HG03045 (cell line): ENCODE results near the gene GALR3.

Source experiments
- ATAC-seq: cut with Tn5 transposase; IDR thresholded peaks from one replicate; pipeline ENCODE4 v1.9.1; 2021; ENCODE audit warnings: mild to moderate bottlenecking, moderate library complexity; ENCODE audit not compliant: unreplicated experiment

Gene GALR3

GRCh38 chr22:37802310-37803194 lies 20.6 kb upstream of the GALR3 start:
- ATAC-seq: no peak

DNA sequence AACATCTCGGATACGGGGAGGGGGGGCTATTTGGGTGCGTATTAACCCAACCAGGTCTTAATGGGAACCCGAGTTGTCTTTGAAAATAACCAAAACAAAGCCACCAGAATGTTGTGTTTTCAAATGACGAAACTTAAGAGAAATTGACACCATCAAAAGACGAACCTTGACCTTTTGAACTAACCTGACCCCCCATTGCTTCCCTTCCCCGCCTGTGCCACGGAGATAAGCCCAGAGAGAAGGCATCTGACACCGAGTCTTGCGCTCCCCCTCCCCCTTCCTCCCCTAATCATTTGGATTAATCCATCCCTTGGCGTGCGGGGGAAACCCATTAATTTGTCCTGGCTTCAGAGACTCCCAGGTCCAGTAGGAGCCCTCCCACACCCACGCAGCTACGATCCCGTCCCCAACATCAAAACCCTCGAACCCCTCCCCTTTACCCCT lies 20.0 kb upstream of the GALR3 start:
- ATAC-seq: no peak

GRCh38 chr22:37803639-37804351 lies 19.4 kb upstream of the GALR3 start:
- ATAC-seq: no peak

DNA sequence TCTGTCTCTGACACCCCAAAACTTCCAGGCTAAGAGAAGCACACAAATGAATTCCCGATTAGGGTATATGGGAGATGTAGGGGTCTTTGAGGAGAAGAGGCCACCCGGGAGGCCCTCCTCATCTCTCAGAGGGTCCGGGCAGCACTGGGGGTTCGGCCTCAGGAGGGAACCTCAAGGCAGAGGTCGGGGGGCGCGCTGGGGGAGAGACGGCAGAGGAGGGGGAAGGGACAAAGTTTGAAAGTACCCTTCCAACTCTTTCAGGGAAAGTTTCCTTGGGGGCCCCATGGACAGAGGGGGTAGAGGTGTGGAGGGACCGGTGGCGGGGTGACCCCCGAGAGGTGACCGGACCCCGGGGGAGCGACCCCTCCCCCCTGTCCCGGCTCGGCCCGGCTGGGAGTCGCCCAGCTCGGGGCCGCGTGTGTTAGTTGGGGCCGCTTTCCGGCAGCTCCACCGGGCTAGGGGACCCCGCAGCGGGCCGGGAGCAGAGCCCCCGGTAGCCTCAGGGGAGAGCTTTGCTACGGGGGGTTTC lies 18.8 kb upstream of the GALR3 start:
- ATAC-seq: no peak

- ATAC-seq: no peak
Observed at GRCh38 chr22:37804881-37805809, 18.0 kb upstream of the GALR3 start.

- ATAC-seq: no peak
Observed at GRCh38 chr22:37805810-37806277, 17.3 kb upstream of the GALR3 start.

GRCh38 chr22:37806409-37807333 lies 16.5 kb upstream of the GALR3 start:
- no peak for ATAC-seq

DNA sequence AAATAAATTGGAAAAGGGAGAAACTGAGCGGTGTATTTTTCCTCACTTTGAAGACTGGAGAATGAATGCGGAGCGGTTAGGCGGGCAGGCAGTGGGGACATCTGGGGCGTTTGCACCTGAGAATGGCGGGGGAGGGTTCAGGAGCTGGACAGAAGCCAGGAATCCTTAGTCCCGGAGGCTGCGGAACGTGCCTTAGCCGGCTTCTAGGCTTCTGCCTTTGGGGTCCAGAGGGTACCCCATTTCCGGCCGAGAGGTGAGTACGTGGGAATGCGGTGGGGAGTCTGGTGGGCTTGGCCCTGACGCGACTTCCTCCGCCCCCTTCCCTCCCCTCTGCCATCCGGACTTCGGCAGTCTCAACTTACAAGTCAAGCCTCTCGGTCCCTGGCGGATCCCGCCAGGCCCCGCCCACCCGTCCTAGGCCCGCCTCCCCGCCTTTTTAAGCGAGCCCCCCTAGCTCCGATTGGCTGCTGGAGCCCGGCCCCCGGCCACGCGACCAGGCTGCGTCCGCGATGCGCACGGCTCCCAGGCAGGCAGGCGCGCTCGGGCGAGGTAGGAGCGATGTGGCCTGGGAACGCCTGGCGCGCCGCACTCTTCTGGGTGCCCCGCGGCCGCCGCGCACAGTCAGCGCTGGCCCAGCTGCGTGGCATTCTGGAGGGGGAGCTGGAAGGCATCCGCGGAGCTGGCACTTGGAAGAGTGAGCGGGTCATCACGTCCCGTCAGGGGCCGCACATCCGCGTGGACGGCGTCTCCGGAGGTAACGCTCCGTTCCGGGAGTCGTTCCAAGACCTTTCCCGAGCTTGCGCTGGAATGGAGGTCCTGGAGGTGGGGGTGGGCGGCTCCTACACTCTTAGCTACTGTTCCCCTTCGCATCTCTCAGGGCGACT lies 15.5 kb upstream of the GALR3 start, which contains the start of gene GCAT:
Gene GCAT, plus strand, starts transcription at position 525 of the 884 bp plus-strand sequence. Its CDS starts 34 bp downstream, at position 559.
- ATAC-seq: peak; percentile 81

DNA sequence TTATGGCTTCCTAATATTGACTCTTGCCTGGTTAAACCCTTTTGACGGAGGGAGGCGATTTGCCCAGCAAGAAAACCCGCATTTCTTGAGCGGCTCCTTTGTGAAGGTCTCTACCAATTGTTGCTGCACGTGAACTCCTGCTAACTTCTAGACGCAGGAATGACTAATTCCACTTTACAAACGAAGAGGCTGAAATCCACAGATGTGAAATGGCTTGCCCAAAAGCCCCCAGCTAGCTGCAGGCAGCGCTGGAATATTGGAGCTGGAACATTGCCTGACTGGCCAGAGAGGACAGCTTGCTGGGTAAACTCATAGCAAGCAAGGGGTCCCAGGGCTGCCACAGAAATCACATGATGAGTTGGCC lies 14.9 kb upstream of the GALR3 start:
- no peak for ATAC-seq

GRCh38 chr22:37809672-37810333 lies 13.4 kb upstream of the GALR3 start:
- ATAC-seq: no peak

DNA sequence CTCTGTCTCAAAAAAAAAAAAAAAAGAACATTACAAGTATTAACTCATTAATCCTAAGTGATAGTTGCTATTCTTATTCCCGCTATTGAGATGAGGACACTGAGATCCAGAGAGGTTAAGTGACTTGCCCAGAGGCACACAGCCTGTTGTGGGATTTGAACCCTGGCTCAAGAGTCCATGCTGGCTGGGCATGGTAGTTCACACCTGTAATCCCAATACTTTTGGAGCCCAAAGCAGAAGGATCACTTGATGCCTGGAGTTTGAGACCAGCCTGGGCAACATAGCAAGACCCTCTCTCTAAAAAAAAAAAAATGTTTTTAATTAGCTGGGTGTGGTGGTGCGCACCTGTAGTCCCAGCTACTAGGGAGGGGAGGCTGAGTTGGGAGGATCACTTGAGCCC lies 11.3 kb upstream of the GALR3 start:
- ATAC-seq: no peak

GRCh38 chr22:37812869-37813678 lies 10.1 kb upstream of the GALR3 start:
- no peak for ATAC-seq

DNA sequence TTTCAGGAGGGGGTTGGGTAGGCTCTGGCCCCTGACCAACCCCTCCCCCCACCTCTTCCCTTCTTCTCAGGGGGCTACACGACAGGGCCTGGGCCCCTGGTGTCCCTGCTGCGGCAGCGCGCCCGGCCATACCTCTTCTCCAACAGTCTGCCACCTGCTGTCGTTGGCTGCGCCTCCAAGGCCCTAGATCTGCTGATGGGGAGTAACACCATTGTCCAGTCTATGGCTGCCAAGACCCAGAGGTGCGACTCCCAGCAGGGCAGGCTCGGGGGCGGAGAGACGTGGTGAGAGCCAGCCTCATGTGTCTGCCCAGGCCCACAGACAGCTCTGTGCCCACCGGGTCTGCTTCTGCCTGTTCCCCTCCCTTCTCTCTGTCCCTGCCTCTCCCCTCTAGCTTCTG lies 7.6 kb upstream of the GALR3 start:
- ATAC-seq: no peak

DNA sequence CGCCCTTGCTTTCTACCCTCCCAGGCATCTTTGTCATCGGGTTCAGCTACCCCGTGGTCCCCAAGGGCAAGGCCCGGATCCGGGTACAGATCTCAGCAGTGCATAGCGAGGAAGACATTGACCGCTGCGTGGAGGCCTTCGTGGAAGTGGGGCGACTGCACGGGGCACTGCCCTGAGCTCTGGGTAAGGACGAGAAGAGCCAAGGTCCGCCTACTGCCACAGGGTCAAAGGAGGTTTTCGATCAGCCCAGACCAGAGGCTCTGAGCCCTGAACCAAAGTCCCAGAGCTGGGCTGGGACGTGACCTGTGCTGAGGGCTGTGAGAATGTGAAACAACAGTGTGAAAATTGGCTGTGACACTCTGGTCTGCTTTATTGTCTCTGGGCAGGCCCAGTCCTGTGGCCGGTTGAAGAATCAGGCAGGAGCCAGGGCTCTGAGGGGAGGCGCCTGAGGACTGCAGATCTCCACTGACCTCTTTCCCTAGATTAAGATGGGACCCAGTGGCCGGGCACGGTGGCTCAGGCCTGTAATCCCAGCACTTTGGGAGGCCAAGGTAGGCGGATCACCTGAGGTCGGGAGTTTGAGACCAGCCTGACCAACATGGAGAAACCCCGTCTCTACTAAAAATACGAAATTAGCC lies 6.5 kb upstream of the GALR3 start:
- ATAC-seq: no peak

- no peak for ATAC-seq
Observed at GRCh38 chr22:37817705-37818408, 5.3 kb upstream of the GALR3 start.
